Activated gamma-delta T cell treated with anti-CD3 and anti-CD28 coated beads, Interleukin-2, amount 50 U/mL, for 16 hours (primary cell): ENCODE results near the gene IL17RC.
"Not testable (repeated sequence)": the region's sequence is repeated elsewhere in the genome, so short reads cannot be mapped to it uniquely, and the experiment has no call there.

Experiments
- DNase-seq: peaks from one replicate; pipeline ENCODE4 v3.0.0-alpha.2; 2020; ENCODE audit warnings: low read depth

Gene IL17RC

DNA sequence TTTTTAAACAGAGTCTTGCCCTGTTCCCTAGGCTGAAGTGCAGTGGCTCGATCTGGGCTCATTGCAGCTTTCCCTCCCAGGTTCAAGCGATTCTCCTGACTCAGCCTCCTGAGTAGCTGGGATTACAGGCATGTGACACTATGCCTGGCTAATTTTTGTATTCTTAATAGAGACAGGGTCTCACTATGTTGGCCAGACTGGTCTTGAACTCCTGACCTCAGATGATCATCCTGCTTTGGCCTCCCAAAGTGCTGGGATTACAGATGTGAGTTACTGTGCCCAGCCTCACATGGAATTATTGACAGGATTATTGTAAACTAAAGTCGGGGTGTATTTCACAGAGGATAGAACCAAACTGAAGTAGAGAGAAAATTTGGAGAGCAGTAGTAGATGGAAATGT lies 21.2 kb upstream of the IL17RC start:
- DNase-seq, result not testable (repeated sequence)

DNA sequence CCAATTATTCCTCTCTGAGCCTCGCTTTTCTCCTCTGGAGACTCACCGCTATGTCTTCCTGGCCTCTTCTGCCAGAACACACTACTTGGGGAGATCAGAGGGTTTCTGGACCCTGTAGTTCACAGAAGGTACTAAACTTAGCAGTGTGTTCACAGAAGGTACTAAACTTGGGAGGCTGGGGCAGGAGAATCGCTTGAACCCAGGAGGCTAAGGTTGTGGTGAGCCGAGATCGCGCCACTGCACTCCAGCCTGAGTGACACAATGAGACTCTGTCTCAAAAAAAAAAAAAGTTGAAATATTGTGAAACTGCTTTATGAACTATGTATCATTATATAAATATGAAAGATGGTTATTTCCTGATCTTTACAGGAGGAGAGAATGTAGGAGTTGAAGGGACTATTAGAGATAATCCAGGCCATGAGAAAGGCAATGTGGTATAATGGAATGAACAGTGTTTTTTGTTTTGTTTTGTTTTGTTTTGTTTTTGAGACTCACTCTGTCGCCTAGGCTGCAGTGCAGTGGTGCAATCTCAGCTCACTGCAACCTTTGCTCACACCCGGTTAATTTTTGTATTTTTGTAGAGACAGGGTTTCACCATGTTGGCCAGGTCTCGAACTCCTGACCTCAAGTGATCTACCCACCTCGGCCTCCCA lies 20.0 kb upstream of the IL17RC start:
- DNase-seq, result not testable (repeated sequence)

DNA sequence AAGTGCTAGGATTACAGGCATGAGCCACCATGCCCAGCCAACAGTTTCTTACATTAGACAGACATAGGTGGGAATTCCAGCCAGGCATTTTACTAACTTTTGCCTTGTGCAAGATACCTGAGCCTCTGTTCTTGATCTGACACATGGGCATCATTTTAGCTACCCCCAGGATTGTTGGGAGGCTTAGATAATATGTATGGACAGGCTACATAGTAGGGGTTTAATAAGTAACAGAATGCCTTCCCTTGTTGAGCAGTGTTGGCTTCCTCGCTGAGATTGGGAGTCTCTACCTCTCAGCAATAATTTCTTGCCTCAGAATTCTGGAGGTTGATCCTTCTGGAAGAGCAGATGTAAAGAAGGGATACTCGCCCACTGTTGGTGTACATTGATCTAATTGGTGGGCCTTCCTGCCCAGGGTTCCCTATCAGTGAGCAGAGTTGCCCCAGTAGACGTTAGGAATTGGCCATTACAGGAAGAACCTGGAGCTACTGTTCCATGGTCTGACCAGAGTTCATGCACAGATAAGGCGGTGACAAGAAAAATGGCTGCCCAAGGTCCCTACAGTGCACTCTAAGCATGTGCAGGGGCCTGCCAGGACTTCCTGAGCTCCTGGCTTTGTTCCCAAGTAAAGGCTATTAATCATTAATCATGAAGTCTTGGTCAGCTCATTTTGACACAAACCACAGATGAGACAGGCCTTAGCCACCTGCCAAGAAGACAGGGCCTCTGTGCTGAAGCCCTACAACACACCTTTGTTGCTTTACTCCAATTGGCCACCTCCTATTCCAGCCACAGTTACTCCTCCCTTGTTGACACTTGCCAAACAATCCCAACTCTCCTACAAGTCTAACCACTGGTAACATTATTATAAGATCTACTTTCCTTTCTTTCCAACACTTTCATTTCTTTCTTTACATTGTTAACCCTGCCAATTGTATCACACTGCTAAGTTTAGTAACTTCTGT lies 19.2 kb upstream of the IL17RC start:
- no peak for DNase-seq

DNA sequence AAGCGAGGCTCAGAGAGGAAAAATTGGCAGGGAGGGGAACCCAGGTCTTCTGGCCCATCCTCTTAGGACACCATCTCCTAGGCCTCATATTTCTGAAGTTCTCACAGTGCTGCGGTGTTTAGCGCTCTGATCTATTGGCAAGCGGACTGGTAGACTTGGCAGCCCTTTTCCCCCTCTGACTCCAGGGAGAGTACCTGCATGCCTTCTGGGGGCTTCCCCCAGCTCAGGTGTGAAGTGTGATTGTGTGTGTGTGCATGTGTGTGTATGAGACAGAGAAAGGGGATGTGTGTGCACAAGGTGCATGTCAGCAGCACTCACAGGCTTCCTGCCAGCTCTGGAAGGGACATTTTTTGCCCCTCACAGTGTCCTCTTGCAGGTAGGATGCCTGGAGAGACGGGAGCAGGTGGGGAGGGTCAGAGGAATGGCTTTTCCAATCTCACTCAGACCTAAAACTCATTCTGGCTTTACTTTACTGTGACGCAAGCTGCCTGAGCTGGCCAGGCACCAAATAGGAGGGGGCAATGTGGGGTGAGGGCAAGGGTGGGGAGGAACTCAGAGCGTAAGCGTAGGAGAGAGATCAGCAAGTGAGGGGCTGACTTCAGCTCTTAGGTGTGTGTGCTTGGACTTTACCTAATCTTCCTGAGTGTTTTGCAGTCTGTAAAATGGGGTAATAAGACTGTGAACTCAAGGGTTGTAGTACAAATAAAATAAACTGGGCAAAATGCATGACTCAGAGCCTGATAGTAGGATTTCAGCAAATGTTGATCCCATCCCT lies 18.2 kb upstream of the IL17RC start:
- no peak for DNase-seq

DNA sequence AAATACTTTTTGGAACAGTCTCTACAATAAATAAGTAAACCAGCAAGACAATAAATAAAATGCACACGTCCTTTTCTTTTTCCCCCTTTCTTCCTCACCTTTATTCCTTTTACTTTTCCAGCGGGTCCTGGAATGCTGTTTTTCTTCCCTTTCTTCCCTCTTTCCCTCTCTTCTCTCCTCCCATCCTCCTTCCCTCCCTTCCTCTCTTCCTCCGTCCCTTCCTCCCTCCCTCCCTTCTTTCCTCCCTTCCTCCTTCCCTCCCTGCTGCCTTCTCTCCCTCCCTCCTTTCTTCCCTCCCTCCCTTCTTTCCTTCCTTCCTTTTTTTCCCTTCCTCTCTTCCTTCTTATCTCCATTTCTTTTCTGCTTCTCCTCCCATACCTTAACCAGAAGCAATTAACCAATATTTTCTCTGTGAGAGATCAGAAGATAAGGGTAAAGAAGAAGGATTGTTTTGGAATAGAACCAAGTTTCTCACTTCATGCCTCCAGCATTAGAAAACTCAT lies 17.6 kb upstream of the IL17RC start:
- no peak for DNase-seq

DNA sequence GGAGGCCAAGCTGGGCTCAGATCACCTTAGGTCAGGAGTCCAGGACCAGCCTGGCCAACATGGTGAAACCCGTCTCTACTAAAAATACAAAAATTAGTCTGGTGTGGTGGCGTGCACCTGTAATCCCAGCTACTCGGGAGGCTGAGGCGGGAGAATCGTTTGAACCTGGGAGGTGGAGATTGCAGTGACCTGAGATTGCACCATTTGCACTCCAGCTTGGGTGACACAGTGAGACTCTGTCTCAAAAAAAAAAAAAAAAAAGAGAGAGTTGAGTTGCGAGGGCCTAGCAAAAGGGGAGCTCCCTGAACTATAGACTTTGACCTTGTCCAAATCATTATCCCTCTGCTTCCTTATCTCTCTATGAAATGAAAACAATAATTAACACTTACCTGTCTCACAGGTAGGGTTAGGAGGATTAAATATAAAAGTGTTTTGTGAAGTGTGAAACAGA lies 15.9 kb upstream of the IL17RC start:
- not testable (repeated sequence) for DNase-seq

DNA sequence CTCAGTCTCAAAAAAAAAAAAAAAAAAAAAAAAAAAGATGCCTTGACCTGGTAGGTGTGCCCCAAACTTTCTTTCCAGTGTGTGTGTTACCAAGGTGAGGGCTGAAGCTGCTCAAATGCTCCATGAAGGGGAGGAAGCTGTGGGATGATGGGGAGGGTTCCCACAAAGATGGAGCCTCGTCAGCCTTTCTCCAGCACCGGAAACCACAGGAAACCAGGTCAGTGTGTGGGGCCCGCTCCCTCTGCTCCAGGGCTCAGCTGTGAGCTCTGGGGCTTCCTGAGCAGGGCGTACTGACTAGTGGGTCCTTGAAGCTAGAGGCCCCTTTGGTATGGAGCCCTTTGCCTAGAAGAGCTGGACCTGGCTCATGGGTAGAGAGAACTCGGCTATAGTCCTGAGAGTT lies 14.9 kb upstream of the IL17RC start:
- no peak for DNase-seq

DNA sequence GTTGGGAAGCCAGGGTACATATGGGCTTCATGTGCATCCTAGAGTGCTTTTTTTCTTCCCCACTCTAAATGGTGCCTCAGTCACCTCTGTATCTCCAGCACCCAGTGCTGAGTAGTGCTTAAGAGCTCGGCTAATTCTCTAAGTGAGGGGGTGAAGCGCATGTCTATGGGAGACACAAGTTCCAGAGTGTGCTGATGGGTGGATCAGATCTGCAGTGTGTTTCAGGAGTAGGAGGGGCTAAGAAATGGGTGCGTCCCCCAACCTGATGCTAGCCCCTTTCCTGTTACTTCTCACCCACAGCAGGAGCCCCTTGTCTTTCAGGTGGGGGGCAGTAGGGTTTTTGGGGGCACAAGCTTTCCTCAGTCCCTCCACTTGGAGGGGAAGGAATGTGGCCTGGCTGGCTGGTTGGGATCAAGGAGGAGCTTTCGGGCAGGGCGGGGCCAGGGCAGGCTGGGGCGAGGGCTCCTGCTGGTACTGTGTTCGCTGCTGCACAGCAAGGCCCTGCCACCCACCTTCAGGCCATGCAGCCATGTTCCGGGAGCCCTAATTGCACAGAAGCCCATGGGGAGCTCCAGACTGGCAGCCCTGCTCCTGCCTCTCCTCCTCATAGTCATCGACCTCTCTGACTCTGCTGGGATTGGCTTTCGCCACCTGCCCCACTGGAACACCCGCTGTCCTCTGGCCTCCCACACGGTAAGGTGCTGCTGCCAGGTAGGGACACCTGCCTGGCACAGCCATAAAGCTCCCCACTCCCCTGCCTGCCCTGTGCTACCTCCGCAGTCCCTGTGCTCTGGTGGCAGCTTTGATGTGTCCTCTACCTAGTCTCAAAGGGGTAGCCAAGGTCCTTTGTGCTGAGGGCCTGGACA lies 14.3 kb upstream of the IL17RC start, which contains the start of gene IL17RE:
Gene IL17RE, plus strand, starts transcription at position 477 of the 866 bp plus-strand sequence. Its CDS starts 85 bp downstream, at position 562.
- DNase-seq, result no peak

DNA sequence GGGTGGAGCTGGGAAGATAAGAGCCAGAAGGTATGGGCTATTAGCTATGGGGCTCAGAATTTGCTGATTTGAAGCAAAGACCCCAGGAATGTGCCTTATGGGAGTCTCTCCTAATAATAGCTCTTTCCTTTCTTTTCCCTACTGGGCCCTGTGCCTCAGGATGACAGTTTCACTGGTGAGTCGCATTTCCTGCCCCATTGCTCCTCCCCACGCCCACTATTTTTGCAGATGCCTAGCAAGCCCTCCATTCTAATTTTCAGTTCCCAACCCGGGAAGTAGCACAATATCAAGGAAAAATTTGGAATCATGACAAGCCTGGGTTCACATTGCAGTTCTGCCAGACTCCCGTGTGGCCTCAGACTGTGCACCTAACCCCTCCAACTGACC lies 13.7 kb upstream of the IL17RC start:
- no peak for DNase-seq

DNA sequence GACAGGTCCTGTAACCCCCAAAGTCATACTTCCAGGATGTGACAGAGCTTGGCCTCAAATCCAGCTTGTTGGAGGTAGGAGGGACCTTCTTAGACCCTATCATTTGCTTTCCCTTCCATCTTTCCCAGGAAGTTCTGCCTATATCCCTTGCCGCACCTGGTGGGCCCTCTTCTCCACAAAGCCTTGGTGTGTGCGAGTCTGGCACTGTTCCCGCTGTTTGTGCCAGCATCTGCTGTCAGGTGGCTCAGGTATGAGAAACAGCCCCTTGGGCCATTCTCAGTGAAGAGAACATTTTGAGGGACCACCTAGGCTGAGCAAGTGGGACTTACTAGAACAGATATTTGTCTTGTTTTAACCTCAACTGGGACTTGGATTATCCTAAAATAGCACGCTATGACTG lies 13.0 kb upstream of the IL17RC start:
- no peak for DNase-seq

DNA sequence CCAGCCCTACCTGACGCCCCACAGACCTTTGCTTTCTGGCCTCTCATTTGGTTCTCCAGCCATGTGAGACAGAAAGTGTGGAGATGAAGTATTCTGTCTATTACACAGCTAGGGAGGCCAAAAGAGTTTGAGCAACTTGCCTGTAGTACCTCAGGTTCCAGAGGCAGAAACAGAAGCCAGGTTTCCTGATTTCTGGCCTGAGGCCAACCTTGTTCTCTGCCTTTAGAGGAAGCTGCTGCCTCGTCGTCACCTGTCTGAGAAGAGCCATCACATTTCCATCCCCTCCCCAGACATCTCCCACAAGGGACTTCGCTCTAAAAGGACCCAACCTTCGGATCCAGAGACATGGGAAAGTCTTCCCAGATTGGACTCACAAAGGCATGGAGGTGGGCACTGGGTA lies 10.4 kb upstream of the IL17RC start:
- no peak for DNase-seq

DNA sequence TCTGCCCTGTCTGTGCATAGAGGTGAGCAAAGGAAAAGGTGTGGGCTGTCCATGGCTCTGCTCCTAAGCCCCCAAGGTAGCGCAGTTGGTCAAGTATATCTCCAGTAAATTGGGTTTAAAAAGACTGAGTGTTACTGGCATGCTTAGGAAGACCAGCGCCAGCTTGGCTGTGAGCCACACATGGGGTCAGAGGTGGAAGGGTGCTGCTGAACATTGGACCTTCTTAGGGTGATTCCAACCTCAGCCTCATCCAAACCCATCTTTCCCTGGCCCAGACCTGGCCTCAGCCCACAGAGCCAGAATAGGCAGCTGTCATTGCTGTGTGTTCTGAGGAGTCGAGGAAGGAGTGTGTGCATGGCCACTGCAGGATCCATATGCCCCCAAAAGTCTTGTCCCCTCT lies 8.6 kb upstream of the IL17RC start:
- DNase-seq, result no peak

DNA sequence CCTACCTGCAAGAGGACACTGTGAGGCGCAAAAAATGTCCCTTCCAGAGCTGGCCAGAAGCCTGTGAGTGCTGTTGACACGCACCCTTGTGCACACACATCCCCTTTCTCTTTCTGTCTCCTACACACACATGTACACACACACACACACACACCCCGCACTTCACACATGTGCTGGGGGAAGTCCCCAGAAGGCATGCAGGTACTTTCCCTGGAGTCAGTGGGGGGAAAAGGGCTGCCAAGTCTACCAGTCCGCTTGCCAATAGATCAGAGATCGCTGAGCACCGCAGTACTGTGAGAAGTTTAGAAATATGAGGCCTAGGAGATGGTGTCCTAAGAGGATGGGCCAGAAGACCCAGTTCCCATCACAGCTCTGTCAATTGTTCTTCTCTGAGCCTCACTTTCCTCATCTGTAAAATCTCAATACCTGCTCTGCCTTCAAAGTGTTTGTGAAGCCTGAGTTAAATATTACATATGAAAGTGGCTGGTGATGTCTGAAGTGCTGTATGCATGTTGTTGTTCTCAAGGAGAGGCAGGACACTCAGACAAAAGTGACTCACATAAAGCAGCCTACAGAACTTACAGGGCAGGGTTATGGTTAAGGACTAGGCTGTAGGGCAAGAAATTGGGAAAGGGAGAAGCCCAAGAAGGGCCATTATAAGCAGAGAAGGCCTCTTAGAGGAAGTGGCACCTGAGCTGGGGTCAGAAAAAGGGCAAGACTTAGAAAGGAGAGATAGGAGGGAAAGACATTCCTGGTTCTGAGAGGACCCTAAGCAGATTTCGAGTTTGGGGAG lies 7.5 kb upstream of the IL17RC start:
- no peak for DNase-seq

DNA sequence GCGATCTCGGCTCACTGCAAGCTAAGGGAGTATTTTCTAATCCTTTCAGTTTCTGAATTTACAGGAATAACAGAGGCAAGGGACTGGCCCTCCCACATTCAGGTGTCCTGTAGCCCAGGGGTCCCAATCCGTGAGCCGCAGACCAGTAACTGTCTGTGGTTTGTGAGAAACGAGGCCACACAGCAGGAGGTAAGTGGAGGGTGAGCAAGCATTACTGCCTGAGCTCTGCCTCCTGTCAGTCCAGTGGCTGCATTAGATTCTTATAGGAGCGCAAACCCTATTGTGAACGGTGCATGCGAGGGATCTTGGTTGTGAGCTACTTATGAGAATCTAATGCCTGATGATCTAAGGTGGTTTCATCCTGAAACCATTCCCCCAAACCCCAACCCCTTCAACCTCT lies 5.0 kb upstream of the IL17RC start:
- DNase-seq, result no peak

DNA sequence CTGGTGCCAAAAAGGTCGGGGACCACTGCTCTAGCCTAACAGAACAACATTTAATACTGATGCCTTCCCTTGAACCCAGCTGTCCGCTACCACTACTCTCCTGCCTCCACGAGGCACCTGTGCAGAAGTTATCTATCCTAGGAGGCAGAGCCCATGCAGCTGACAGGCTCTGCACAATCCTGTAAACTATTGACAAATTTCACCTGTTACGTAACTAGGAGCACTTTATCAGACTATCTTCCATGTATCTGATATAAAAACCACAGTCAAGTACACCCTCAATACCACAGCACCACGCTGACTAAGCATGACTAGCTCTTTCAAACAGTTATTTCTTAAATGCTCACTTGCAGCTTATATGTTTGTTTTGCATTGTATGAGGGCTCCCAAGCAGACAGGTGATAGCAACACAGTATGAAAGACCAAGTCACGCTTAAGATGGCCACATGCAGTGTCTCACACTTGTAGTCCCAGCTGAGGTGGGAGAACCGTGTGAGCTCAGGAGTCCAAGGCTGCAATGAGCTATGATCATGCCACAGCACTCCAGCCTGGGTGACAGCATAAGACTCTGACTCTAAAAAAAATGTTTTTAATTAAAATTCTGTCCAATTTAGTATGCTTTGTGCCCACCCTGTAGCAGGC lies 4.5 kb upstream of the IL17RC start:
- DNase-seq, result no peak

DNA sequence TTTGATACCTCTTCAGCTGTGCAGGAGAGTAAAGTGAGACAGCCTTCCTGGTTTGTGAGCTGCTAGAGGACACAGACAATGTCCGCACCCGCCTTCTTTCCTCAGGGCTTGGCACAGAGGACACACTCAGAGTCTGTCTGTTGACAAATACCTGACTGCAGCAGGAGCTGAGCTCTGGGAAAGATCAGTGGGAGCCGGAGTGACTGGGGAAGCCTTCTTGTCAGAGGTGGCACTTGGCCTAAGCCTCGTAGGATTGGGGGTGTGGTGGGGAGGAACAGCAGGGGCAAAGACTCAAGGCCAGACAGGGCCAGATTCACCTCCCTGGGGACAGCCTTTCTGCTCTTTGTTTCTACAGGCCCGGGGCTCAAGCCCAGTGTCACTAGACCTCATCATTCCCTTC lies 3.3 kb upstream of the IL17RC start:
- no peak for DNase-seq

DNA sequence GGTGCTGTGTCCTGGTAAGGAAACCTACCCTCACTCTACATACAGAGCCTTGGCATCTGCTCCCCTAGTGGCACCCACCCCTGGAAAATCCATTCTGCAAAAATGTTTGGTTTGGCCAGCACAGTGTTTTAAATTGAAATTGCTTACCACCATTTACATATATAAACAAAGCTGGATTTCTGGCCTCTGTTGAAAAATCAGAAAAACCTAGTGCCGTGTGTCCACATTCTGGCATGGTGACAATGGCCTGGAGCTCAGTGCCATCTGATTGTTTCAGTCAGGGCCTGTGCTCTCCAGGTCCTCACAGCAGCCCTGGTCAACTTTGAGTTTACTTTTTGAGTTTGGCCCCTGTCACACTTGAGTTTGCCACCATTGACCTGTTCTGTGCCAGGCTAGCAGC lies 2.9 kb upstream of the IL17RC start:
- DNase-seq, result no peak

DNA sequence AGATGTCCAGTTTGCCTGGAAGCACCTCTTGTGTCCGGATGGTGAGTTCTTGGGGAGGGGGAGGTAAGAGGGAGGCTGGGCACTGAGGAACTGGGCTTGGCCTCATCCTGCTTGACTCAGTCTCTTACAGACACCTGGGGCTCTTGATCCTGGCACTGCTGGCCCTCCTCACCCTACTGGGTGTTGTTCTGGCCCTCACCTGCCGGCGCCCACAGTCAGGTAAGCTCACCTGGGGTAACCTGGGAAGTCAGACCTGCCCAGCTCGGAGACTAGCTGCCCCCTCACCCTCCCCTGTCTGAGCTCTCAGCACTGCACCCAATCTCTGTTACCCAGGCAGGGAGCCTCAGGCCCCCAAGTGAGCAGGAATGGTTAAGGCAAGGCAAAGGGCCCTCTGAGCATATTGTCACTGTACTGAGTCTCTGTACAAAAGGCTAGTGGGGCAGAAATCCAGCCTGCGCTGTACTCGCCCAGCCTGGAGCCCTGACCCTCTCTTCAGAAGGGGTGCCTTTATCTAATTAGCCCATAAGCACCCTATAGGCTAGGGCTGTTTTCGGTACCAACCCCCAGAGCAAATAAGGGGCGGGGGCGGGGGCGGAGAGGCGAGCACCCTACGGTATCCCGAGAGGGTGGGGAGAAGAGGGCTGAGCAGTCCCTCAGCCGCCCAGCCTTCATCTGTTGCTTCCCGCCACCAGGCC lies 2.2 kb upstream of the IL17RC start:
- no peak for DNase-seq
